ENCODE measurements around the gene CEMIP2. TPM values are rescaled to one million over a fixed set of nuclear protein-coding genes. Genes with fewer than 3 reads are reported as not detected.

The CEMIP2 gene
- total RNA-seq, 4 donors from 2014 or later = 7.6 to 34.5 (median 12.3) TPM

GRCh38 chr9:71656496-71656895 is 111.8 kb downstream of the CEMIP2 start:
- Histone ChIP-seq H3K27ac (no peak overlapping the region), H3K4me1 (no peaks in the 10 kb centered on the region), H3K36me3 (no peaks in the 10 kb centered on the region), H3K27me3 (no peaks in the 10 kb centered on the region), H3K4me3 (no peak overlapping the region), H3K9me3 (no peaks in the 10 kb centered on the region)
- intact Hi-C loops (cut with DNase I) = no loop called here
- 75 to 83% methylated on average over 1 of the region's 1 CpG for WGBS, 2 donors
- TF ChIP-seq CTCF (IDR thresholded peaks at IDR 0.05) = no peak
- no peak for TF ChIP-seq POLR2A (IDR thresholded peaks at IDR 0.05)
- no peak for DNase-seq

GRCh38 chr9:71655778-71656177 is 112.5 kb downstream of the CEMIP2 start:
- no peaks in the 10 kb centered on the region for H3K36me3 ChIP-seq
- H3K27me3 ChIP-seq = no peaks in the 10 kb centered on the region
- TF ChIP-seq POLR2A (IDR thresholded peaks at IDR 0.05) = no peak
- TF ChIP-seq CTCF (IDR thresholded peaks at IDR 0.05) = no peak
- no peak overlapping the region for H3K4me3 ChIP-seq
- no peaks in the 10 kb centered on the region for H3K9me3 ChIP-seq
- DNase-seq = no peak
- 33 to 75% methylated on average over 1 of the region's 1 CpG for WGBS, 2 donors
- H3K27ac ChIP-seq = no peak overlapping the region
- no peaks in the 10 kb centered on the region for H3K4me1 ChIP-seq
- intact Hi-C loops (cut with DNase I) = no loop called here

- Histone ChIP-seq H3K27me3 (no peaks in the 10 kb centered on the region), H3K27ac (no peak overlapping the region), H3K4me3 (no peak overlapping the region), H3K36me3 (no peaks in the 10 kb centered on the region), H3K4me1 (no peaks in the 10 kb centered on the region), H3K9me3 (no peaks in the 10 kb centered on the region)
- intact Hi-C loops (cut with DNase I) = no loop called here
- TF ChIP-seq CTCF (IDR thresholded peaks at IDR 0.05) = no peak
- no peak for TF ChIP-seq POLR2A (IDR thresholded peaks at IDR 0.05)
- WGBS, 2 donors = 72 to 74% methylated on average over 6 of the region's 6 CpGs
- DNase-seq = no peak
These were observed 113.2 kb downstream of the CEMIP2 start for GRCh38 chr9:71655141-71655540.

GRCh38 chr9:71652480-71652879 is 115.8 kb downstream of the CEMIP2 start:
- peaks cover 0 to 6% (median 4%) of the 10 kb centered on the region in 3 donors for H3K4me1 ChIP-seq
- DNase-seq = no peak

GRCh38 chr9:71648453-71648852 is 119.9 kb downstream of the CEMIP2 start:
- no peaks in the 10 kb centered on the region for H3K36me3 ChIP-seq
- no peak overlapping the region for H3K27ac ChIP-seq
- DNase-seq = no peak
- H3K4me1 ChIP-seq = peaks cover 0 to 15% (median 10%) of the 10 kb centered on the region in 3 donors
- 82 to 86% methylated on average over 1 of the region's 1 CpG for WGBS, 2 donors
- no peak overlapping the region for H3K4me3 ChIP-seq
- intact Hi-C loops (cut with DNase I) = no loop called here
- H3K9me3 ChIP-seq = no peaks in the 10 kb centered on the region
- no peaks in the 10 kb centered on the region for H3K27me3 ChIP-seq
- TF ChIP-seq POLR2A (IDR thresholded peaks at IDR 0.05) (no peak), CTCF (IDR thresholded peaks at IDR 0.05) (no peak)

More at GRCh38 chr9:71652480-71652879, 115.8 kb downstream of the CEMIP2 start:
- Histone ChIP-seq H3K4me3 (no peak overlapping the region), H3K27me3 (no peaks in the 10 kb centered on the region), H3K36me3 (no peaks in the 10 kb centered on the region), H3K27ac (no peak overlapping the region), H3K9me3 (no peaks in the 10 kb centered on the region)
- intact Hi-C loops (cut with DNase I) = no loop called here
- TF ChIP-seq CTCF (IDR thresholded peaks at IDR 0.05) (no peak), POLR2A (IDR thresholded peaks at IDR 0.05) (no peak)
